Thoracic aorta (tissue), 2 donors: ENCODE measurements around the gene MNDA. TPM values are rescaled to one million over a fixed set of nuclear protein-coding genes. Genes with fewer than 3 reads are reported as not detected.
A peak's percentile ranks its signal among the peaks of the same experiment; 100 is the strongest.

Experiments
- ATAC-seq: fragments of 150-250 bp; one replicate; pipeline ENCODE4 v1.8.0; 2017; ENCODE audit warnings: low read depth; ENCODE audit not compliant: insufficient number of reproducible peaks, low FRiP score
- DNase-seq: peaks from one replicate; pipeline ENCODE4 v3.0.0-alpha.2; 2020; ENCODE audit warnings: low spot score
- H3K27ac ChIP-seq, 2 donors: fragments of 200-600 bp; sonication (generic); 1 replicate in 1 of 2; 2 replicates in 1 of 2; pipeline ENCODE4 v1.5.1; 2016; ENCODE audit warnings: mild to moderate bottlenecking in 2 of 2, moderate library complexity in 2 of 2
- H3K27me3 ChIP-seq: fragments of 200-600 bp; sonication (generic); replicated peaks from 2 replicates; pipeline ENCODE4 v1.6.0; 2016; ENCODE audit warnings: mild to moderate bottlenecking; ENCODE audit not compliant: insufficient read depth
- H3K36me3 ChIP-seq: fragments of 200-600 bp; sonication (generic); one replicate; pipeline ENCODE4 v1.5.1; 2016
- H3K4me1 ChIP-seq, 2 donors: fragments of 200-600 bp; sonication (generic); 1 replicate in 1 of 2; 2 replicates in 1 of 2; pipeline versions ENCODE4 v1.5.1 to v1.6.0; 2016; ENCODE audit warnings: low read depth in 2 of 2, mild to moderate bottlenecking in 1 of 2; ENCODE audit not compliant: control insufficient read depth in 1 of 2
- H3K4me3 ChIP-seq: fragments of 200-600 bp; sonication (generic); 2 replicates; pipeline ENCODE4 v1.5.1; 2016; ENCODE audit warnings: mild to moderate bottlenecking
- H3K9me3 ChIP-seq: fragments of 200-600 bp; sonication (generic); 2 replicates; pipeline ENCODE4 v1.5.1; 2016
- CTCF ChIP-seq: fragments of 200-600 bp; sonication (generic); IDR thresholded peaks from one replicate; pipeline ENCODE4 v1.5.1; 2019; ENCODE audit warnings: antibody characterized with exemption
- total RNA-seq, 2 donors: library from RNA; depleted of rRNA; stranded (reverse); fragments of >200 nt; gene quantifications; one replicate each; pipeline versions ENCODE4 v1.1.0 to v1.2.3, GENCODE V29; 2016

MNDA gene
- total RNA-seq, 2 donors from 2014 or later, result 11.0 to 12.7 TPM

- H3K27me3 ChIP-seq, result no peaks in the 10 kb centered on the region
- no peaks in the 10 kb centered on the region for H3K9me3 ChIP-seq
- H3K4me3 ChIP-seq, result no peak overlapping the region
- ATAC-seq (no peak), DNase-seq (no peak)
- H3K4me1 ChIP-seq, result no peaks in the 10 kb centered on the region
- no peak for TF ChIP-seq CTCF
- H3K27ac ChIP-seq, result peak overlapping the region in 1 of 2 donors; percentile 5
- H3K36me3 ChIP-seq, result no peaks in the 10 kb centered on the region
Measured at GRCh38 chr1:158818560-158818959, 12.6 kb upstream of the MNDA start.

GRCh38 chr1:158818975-158819431 lies 12.1 kb upstream of the MNDA start:
- Histone ChIP-seq H3K36me3 (no peaks in the 10 kb centered on the region), H3K27me3 (no peaks in the 10 kb centered on the region), H3K9me3 (no peaks in the 10 kb centered on the region), H3K4me3 (no peak overlapping the region), H3K4me1 (no peaks in the 10 kb centered on the region), H3K27ac (peak overlapping the region in 1 of 2 donors; percentile 5)
- DNase-seq, result no peak
- ATAC-seq, result no peak
- no peak for TF ChIP-seq CTCF

GRCh38 chr1:158819461-158820443 lies 11.4 kb upstream of the MNDA start:
- no peak for ATAC-seq
- TF ChIP-seq CTCF, result no peak
- H3K4me1 ChIP-seq, result no peaks in the 10 kb centered on the region
- no peaks in the 10 kb centered on the region for H3K27me3 ChIP-seq
- no peaks in the 10 kb centered on the region for H3K36me3 ChIP-seq
- no peak for DNase-seq
- H3K27ac ChIP-seq, result peak overlapping the region in 1 of 2 donors; percentile 5
- no peaks in the 10 kb centered on the region for H3K9me3 ChIP-seq
- no peak overlapping the region for H3K4me3 ChIP-seq

- no peaks in the 10 kb centered on the region for H3K27me3 ChIP-seq
- no peak for DNase-seq
- no peaks in the 10 kb centered on the region for H3K9me3 ChIP-seq
- no peaks in the 10 kb centered on the region for H3K4me1 ChIP-seq
- no peaks in the 10 kb centered on the region for H3K36me3 ChIP-seq
- H3K27ac ChIP-seq, result no peak overlapping the region
- no peak overlapping the region for H3K4me3 ChIP-seq
- no peak for TF ChIP-seq CTCF
- no peak for ATAC-seq
Measured at GRCh38 chr1:158821723-158822122, 9.4 kb upstream of the MNDA start.

- ATAC-seq (no peak), DNase-seq (no peak)
- Histone ChIP-seq H3K27ac (no peak overlapping the region), H3K36me3 (no peaks in the 10 kb centered on the region), H3K27me3 (no peaks in the 10 kb centered on the region), H3K4me1 (no peaks in the 10 kb centered on the region), H3K4me3 (no peak overlapping the region), H3K9me3 (no peaks in the 10 kb centered on the region)
- no peak for TF ChIP-seq CTCF
Measured at GRCh38 chr1:158830074-158830677, 975 bp upstream of the MNDA start.
